Upper lobe of right lung (tissue), 1 donor: ENCODE results near the gene PDE7B. TPM values are rescaled to one million over a fixed set of nuclear protein-coding genes. Genes with fewer than 3 reads are reported as not detected.

ENCODE experiments used
- ATAC-seq: fragments of 200-7000 bp; cut with Tn5 transposase; one replicate; pipeline ENCODE4 v1.9.1; 2020; ENCODE audit warnings: mild to moderate bottlenecking, moderate library complexity
- DNase-seq: peaks from one replicate; pipeline ENCODE4 v3.0.0-alpha.2; 2020
- H3K27ac ChIP-seq: fragments of 200-600 bp; one replicate; pipeline ENCODE4 v1.8.0; 2022
- H3K27me3 ChIP-seq: fragments of 200-600 bp; one replicate; pipeline ENCODE4 v1.8.0; 2022; ENCODE audit warnings: mild to moderate bottlenecking
- H3K36me3 ChIP-seq: fragments of 200-600 bp; one replicate; pipeline ENCODE4 v1.8.0; 2022
- H3K4me1 ChIP-seq: fragments of 200-600 bp; one replicate; pipeline ENCODE4 v1.8.0; 2022
- H3K4me3 ChIP-seq: fragments of 200-600 bp; one replicate; pipeline ENCODE4 v1.8.0; 2022; ENCODE audit warnings: mild to moderate bottlenecking
- H3K9me3 ChIP-seq: fragments of 200-600 bp; one replicate; pipeline ENCODE4 v1.8.0; 2022
- intact Hi-C: fragments of 100-400 bp; cut with DNase I; formaldehyde crosslinking; loops from one replicate; pipeline ENCODE4 v1.11.0; 2022
- total RNA-seq: library from RNA; stranded (reverse); fragmentation: NEBNext Ultra II Directional; extraction: Animal tissue kit (Norgen Biotek cat#: 25700); gene quantifications from one replicate; pipeline ENCODE4 v1.2.1, GENCODE V29; 2021
- TF ChIP-seq, protein P1 (sequence below): fragments of 200-600 bp; IDR thresholded peaks from one replicate; pipeline ENCODE4 v1.8.0; 2022; ENCODE audit warnings: antibody characterized with exemption
- donor health status: DM: no; HTN: yes; CAD: no; lungs with severe emphysema.

PDE7B gene
- total RNA-seq, 1 donor from 2014 or later: 4.2 TPM

- ATAC-seq: no peak
- DNase-seq: no peak
- H3K4me3 ChIP-seq: no peak overlapping the region
Measured at GRCh38 chr6:135871296-135871695, 19.8 kb downstream of the PDE7B start.

GRCh38 chr6:135871878-135872277 lies 20.4 kb downstream of the PDE7B start:
- ATAC-seq (no peak), DNase-seq (no peak)
- Histone ChIP-seq H3K9me3 (no peaks in the 10 kb centered on the region), H3K36me3 (no peaks in the 10 kb centered on the region), H3K4me1 (no peaks in the 10 kb centered on the region), H3K4me3 (no peak overlapping the region), H3K27me3 (no peaks in the 10 kb centered on the region), H3K27ac (no peak overlapping the region)
- intact Hi-C loops: no loop called here
- TF ChIP-seq, protein P1, sequence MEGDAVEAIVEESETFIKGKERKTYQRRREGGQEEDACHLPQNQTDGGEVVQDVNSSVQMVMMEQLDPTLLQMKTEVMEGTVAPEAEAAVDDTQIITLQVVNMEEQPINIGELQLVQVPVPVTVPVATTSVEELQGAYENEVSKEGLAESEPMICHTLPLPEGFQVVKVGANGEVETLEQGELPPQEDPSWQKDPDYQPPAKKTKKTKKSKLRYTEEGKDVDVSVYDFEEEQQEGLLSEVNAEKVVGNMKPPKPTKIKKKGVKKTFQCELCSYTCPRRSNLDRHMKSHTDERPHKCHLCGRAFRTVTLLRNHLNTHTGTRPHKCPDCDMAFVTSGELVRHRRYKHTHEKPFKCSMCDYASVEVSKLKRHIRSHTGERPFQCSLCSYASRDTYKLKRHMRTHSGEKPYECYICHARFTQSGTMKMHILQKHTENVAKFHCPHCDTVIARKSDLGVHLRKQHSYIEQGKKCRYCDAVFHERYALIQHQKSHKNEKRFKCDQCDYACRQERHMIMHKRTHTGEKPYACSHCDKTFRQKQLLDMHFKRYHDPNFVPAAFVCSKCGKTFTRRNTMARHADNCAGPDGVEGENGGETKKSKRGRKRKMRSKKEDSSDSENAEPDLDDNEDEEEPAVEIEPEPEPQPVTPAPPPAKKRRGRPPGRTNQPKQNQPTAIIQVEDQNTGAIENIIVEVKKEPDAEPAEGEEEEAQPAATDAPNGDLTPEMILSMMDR: no peak

More at GRCh38 chr6:135871296-135871695, 19.8 kb downstream of the PDE7B start:
- Histone ChIP-seq H3K36me3 (no peaks in the 10 kb centered on the region), H3K27ac (no peak overlapping the region), H3K9me3 (no peaks in the 10 kb centered on the region), H3K4me1 (no peaks in the 10 kb centered on the region), H3K27me3 (no peaks in the 10 kb centered on the region)
- TF ChIP-seq, protein P1: no peak
- intact Hi-C loops: no loop called here

GRCh38 chr6:135875446-135875845 lies 23.9 kb downstream of the PDE7B start:
- Histone ChIP-seq H3K4me1 (no peaks in the 10 kb centered on the region), H3K36me3 (no peaks in the 10 kb centered on the region), H3K4me3 (no peak overlapping the region), H3K27me3 (no peaks in the 10 kb centered on the region), H3K9me3 (no peaks in the 10 kb centered on the region), H3K27ac (no peak overlapping the region)
- ATAC-seq (no peak), DNase-seq (no peak)
- intact Hi-C loops: no loop called here
- TF ChIP-seq, protein P1: no peak

DNA sequence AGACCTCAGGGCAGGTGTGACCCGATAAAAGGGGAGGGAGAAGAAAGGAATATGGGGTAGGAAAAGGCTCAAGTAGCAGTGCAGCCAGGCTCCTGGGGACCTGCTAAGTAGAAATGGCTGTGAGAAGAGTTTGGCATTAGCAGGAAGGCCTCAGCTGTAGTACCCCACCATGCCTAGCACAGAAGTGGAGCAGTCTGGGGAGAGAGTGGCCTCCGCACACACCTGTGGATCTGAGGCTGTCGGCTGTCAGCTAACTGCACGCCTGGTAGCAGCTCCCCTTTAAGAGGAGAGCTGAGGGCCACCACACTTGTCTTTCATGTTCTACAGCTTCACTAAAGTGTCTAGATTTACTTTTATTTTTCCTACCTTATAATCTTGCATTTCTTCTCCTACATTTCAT lies 24.6 kb downstream of the PDE7B start:
- Histone ChIP-seq H3K4me1 (no peaks in the 10 kb centered on the region), H3K27me3 (no peaks in the 10 kb centered on the region), H3K27ac (no peak overlapping the region), H3K9me3 (no peaks in the 10 kb centered on the region), H3K36me3 (no peaks in the 10 kb centered on the region), H3K4me3 (no peak overlapping the region)
- ATAC-seq (no peak), DNase-seq (no peak)
- intact Hi-C loops: no loop called here
- TF ChIP-seq, protein P1: no peak

- Histone ChIP-seq H3K27ac (no peak overlapping the region), H3K27me3 (no peaks in the 10 kb centered on the region), H3K4me3 (no peak overlapping the region), H3K4me1 (no peaks in the 10 kb centered on the region), H3K9me3 (no peaks in the 10 kb centered on the region), H3K36me3 (no peaks in the 10 kb centered on the region)
- TF ChIP-seq, protein P1: no peak
- DNase-seq (no peak), ATAC-seq (no peak)
- intact Hi-C loops: no loop called here
Measured at GRCh38 chr6:135877666-135878065, 26.2 kb downstream of the PDE7B start.
